T47D (cell line): ENCODE data around the gene SRP9.
"Not testable (repeated sequence)": the region's sequence is repeated elsewhere in the genome, so short reads cannot be mapped to it uniquely, and the experiment has no call there.

Experiments used
- DNase-seq, 2 experiments: peaks; one replicate each; pipeline versions ENCODE4 v3.0.0 to v3.0.0-alpha.2; 2011 to 2012; ENCODE audit warnings: low read depth in 1 of 2, low spot score in 1 of 2
- JUND ChIP-seq: IDR thresholded peaks from 2 replicates; pipeline ENCODE4 v1.6.1; 2012; ENCODE audit warnings: low read depth
- in situ Hi-C: cut with HindIII; loops from 2 replicates; pipeline ENCODE4 v1.10.0; 2016; ENCODE audit warnings: low sequenced_read_pairs, low pct_unique_long_range_greater_than_20kb

The SRP9 gene

GRCh38 chr1:225772323-225772768 is 5.3 kb upstream of the SRP9 start:
- DNase-seq: peak; percentile 83 to 99
- TF ChIP-seq JUND: no peak
- in situ Hi-C loops: no loop called here

DNA sequence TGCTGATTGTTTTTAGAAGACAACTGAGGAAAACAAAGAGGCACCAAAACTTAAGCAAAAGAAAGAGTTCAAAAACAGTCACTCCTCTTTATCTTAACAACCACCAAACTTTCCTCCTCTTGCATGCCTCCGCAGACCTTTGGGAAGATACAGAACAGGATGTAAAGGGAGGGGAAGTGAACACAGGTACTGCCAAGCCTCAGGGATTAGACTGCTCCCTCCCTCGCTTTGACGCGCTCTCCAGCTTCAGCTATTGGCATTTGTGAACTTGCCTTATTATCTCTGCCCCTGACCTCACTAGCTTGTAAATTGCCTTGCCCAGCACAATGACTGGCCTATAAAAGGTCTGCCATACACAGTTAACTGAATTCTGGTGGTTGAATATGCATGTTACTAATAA is 4.8 kb upstream of the SRP9 start:
- DNase-seq: peak in 1 of 2 experiments; percentile 69
- TF ChIP-seq JUND: no peak
- in situ Hi-C loops: no loop called here

DNA sequence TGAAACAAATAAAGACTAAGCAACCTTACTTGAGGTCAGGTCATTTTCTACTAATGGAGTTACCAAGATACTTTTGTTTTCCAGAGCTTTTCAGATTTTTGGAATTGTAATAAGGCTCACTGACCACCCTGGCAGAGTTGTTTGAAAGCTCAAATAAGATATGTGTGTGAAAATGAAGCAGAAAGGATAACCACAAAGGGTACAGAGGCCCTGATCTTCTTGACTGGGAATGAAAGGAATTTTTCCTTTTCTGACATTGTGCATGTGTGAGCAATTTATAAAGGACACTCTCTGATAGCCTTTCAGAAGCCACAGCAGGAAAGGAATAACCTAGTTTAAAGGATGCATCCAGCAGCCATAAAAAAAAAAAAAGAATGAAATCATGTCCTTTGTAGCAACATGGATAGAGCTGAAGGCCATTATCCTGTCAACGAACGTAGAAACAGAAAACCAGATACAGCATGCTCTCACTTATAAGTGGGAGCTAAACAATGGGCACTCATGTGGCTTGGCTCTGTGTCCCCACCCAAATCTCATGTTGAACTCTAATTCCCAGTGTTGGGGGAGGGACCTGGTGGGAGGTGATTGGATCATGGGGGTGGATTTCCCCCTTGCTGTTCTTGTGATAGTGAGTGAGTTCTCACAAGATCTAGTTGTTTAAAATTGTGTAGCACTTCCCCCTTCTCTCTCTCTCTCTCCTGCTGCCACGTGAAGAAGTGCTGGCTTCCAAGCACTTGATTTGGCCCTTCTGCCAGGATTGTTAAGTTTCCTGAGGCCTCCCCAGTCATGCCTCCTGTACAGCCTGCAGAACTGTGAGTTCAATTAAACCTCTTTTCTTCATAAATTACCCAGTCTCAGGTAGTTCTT is 3.1 kb upstream of the SRP9 start:
- no peak for TF ChIP-seq JUND
- DNase-seq: no peak
- in situ Hi-C loops: no loop called here

DNA sequence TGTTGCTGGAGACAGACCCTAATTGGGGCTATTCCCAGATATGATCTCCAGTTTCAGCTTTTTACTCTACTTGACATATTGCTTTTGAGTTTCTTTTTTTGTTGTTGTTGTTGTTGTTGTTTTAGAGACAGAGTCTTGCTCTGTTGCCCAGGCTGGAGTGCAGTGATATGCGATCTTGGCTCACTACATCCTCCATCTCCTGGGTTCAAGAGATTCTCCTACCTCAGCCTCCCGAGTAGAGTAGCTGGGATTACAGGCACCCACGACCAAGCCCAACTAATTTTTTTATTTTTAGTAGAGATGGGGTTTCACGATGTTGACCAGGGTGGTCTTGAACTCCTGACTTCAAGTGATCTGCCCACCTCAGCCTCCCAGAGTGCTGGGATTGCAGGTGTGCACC is 1.3 kb upstream of the SRP9 start:
- no peak for DNase-seq
- TF ChIP-seq JUND: no peak
- in situ Hi-C loops: no loop called here

- in situ Hi-C loops: no loop called here
- DNase-seq: no peak
- TF ChIP-seq JUND: no peak
These were observed 506 bp upstream of the SRP9 start for GRCh38 chr1:225777058-225777582.

DNA sequence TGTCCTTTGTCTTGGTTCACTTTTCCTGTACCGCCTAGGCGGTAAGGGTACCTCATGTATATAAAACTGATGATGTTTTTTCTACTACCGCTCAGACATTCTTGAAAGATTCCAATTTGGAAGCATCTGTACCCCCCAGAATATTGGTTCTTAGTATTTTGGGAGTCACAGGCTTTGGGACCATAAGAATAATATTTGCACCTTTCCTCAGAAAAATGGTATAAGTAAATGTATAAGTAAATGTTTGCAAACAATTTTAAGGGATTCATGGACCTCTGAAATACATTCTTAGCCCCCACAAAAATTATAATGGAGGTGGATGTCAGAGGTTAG is 677 bp downstream of the SRP9 start:
- TF ChIP-seq JUND: no peak
- DNase-seq: no peak
- in situ Hi-C loops: no loop called here

DNA sequence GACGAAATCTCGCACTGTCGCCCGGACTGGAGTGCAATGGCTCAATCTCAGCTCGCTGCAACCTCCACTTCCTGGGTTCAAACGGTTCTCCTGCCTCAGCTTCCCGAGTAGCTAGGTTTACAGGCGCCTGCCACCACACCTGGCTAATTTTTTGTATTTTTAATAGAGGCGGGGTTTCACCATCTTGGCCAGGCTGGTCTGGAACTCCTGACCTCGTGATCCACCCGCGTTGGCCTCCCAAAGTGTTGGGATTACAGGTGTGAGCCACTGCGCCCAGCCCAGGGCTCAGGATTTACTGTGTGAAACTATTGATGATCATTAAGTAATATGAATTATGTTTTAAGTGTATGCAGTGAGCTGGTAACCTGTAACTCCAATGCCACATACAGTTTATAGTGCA is 1.5 kb downstream of the SRP9 start:
- DNase-seq, in situ Hi-C loops: not testable (repeated sequence)

- in situ Hi-C loops: no loop called here
- DNase-seq: no peak
- TF ChIP-seq JUND: no peak
These were observed 2.5 kb downstream of the SRP9 start for GRCh38 chr1:225780134-225780533.

- in situ Hi-C loops: no loop called here
- no peak for DNase-seq
- TF ChIP-seq JUND: no peak
These were observed 3.0 kb downstream of the SRP9 start for GRCh38 chr1:225780630-225781029.

DNA sequence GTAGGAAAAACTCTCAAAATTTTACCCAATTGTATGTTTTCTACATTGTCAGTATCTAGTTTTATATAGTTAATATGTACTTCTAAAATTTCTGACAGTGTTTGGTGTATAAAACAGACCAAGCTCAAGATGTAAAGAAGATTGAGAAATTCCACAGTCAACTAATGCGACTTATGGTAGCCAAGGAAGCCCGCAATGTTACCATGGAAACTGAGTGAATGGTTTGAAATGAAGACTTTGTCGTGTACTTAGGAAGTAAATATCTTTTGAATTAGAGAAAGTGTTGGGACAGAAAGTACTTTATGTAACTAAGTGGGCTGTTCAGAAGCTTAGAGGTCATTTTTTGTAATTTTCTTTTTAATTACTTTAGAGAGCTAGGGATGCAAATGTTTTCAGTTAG is 11.5 kb downstream of the SRP9 start:
- in situ Hi-C loops, DNase-seq: not testable (repeated sequence)

DNA sequence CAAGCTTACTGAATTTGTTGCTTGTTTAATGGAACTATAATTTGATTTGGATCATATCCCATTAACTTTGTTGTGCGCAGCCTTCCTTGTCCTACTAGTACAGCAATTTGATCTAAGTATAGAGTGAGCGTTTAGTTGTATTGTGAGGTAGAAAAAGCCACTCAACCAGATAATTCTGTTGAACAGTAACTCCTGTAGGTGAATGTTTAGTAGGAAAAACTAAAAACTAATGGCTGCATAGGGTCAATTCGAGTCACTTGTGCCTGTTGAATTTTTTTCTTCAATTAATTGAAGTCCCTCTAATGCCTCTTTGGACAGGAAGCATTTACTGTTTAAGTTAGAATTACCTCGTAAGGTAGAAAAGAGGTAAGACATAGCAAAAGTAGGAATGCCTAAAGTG is 17.3 kb downstream of the SRP9 start:
- no peak for DNase-seq
- in situ Hi-C loops: no loop called here
- TF ChIP-seq JUND: no peak

DNA sequence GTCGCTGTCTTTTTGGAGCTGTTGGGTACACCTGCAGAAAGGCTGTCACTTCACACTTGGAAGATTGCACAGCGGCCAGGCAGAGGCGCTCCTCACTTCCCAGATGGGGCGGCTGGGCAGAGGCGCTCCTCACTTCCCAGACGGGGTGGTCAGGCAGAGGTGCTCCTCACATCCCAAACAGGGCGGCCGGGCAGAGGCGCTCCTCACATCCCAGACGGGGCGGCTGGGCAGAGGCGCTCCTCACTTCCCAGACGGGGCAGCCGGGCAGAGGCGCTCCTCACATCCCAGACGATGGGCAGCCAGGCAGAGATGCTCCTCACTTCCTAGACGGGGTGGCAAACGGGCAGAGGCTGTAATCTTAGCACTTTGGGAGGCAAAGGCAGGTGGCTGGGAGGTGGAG is 18.5 kb downstream of the SRP9 start:
- in situ Hi-C loops, DNase-seq: not testable (repeated sequence)

GRCh38 chr1:225801146-225801545 is 23.5 kb downstream of the SRP9 start:
- DNase-seq, in situ Hi-C loops: not testable (repeated sequence)

GRCh38 chr1:225806249-225806648 is 28.6 kb downstream of the SRP9 start:
- DNase-seq: no peak
- no peak for TF ChIP-seq JUND
- in situ Hi-C loops: no loop called here

DNA sequence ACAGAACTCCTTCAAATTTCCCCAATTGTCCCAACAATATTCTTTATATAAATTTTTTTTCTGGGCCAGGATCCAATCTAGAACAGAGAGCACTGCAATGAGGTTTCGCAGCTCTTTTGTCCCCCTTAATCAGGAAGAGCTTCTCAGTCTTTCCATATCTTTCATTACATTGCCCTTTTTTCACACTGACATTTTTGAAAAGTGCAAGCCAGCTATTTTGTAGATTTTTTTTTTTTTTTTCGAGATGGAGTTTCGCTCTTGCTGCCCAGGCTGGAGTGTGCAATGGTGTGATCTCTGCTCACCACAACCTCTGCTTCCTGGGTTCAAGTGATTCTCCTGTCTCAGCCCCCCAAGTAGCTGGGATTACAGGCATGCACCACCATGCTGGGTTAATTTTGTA is 29.1 kb downstream of the SRP9 start:
- DNase-seq, in situ Hi-C loops: not testable (repeated sequence)
